Central memory CD8-positive, alpha-beta T cell (primary cell): ENCODE measurements around the gene ACVRL1.

ENCODE experiments used
- ATAC-seq: fragments of 150-1000 bp; cut with Tn5 transposase; replicated peaks from 2 replicates; pipeline ENCODE4 v1.10.0; 2022; ENCODE audit warnings: mild to moderate bottlenecking, moderate FRiP score, moderate number of reproducible peaks; ENCODE audit not compliant: poor library complexity, severe bottlenecking; ENCODE audit errors: extremely low read depth
- DNase-seq, 2 donors: peaks; one replicate each; pipeline ENCODE4 v3.0.0; 2021; ENCODE audit warnings: low spot score in 2 of 2
- H3K27ac Mint-ChIP-seq: one replicate; pipeline ENCODE4 v1.8.0; 2022; ENCODE audit warnings: low read depth, mild to moderate bottlenecking, moderate library complexity, mixed read lengths
- H3K27me3 Mint-ChIP-seq: one replicate; pipeline ENCODE4 v1.8.0; 2022; ENCODE audit warnings: mixed read lengths
- H3K36me3 Mint-ChIP-seq: one replicate; pipeline ENCODE4 v1.8.0; 2022; ENCODE audit warnings: mild to moderate bottlenecking, moderate library complexity, mixed read lengths; ENCODE audit not compliant: insufficient read depth
- H3K4me1 Mint-ChIP-seq: one replicate; pipeline ENCODE4 v1.8.0; 2022; ENCODE audit warnings: mixed read lengths
- H3K4me3 Mint-ChIP-seq: one replicate; pipeline ENCODE4 v1.8.0; 2022; ENCODE audit warnings: mild to moderate bottlenecking, moderate library complexity, mixed read lengths
- H3K9me3 Mint-ChIP-seq: one replicate; pipeline ENCODE4 v1.8.0; 2022; ENCODE audit warnings: mixed read lengths

Gene ACVRL1

DNA sequence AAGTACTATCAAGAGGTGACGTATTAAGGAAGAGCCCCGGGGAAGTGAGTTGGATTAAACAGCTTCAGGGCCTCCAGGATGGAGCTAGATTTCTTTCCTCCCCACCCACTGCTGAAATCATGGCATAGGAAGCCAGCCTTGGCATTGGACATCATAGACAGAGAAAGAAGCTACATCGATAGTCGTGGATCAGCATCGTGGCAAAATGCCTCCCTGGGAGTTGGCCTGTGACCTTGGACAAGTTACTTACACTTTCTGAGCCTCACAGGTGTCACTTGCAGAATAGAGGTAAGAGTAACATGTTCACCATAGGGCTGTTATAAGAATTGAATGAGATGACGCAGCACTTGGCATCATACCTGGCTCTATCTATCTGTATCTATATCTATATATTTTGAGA, 13.5 kb upstream of the ACVRL1 start:
- no peak overlapping the region for H3K27ac Mint-ChIP-seq
- H3K27me3 Mint-ChIP-seq, result peaks cover 34% of the 10 kb centered on the region
- no peaks in the 10 kb centered on the region for H3K4me1 Mint-ChIP-seq
- H3K4me3 Mint-ChIP-seq, result no peak overlapping the region
- no peaks in the 10 kb centered on the region for H3K9me3 Mint-ChIP-seq
- no peaks in the 10 kb centered on the region for H3K36me3 Mint-ChIP-seq
- ATAC-seq (no peak), DNase-seq (no peak)

- Mint-ChIP-seq H3K4me3 (no peak overlapping the region), H3K36me3 (no peaks in the 10 kb centered on the region), H3K27me3 (peaks cover 34% of the 10 kb centered on the region), H3K27ac (no peak overlapping the region), H3K9me3 (no peaks in the 10 kb centered on the region), H3K4me1 (no peaks in the 10 kb centered on the region)
- no peak for DNase-seq
- no peak for ATAC-seq
Measured at GRCh38 chr12:51895378-51896135, 11.7 kb upstream of the ACVRL1 start.

DNA sequence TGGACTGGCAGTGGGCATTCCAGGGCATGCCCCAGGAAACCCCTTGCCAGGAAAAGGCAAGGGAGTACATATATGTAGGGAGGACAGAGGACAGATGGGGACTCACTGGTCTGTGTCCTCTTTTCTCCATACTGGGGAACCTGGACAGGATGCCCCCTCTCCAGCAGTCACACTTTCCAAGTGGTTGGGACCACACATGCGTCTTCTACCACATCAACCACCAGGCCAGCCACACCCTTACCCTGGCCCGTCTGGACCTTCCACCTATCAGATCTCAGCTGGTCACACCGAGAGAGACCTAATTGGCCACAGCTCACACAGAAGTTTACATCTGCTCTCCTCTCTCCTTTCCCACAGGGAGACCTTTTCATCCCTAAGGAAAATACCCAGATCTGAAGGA, 11.1 kb upstream of the ACVRL1 start:
- H3K4me3 Mint-ChIP-seq, result no peak overlapping the region
- H3K9me3 Mint-ChIP-seq, result no peaks in the 10 kb centered on the region
- DNase-seq (no peak), ATAC-seq (no peak)
- no peaks in the 10 kb centered on the region for H3K36me3 Mint-ChIP-seq
- peaks cover 34% of the 10 kb centered on the region for H3K27me3 Mint-ChIP-seq
- H3K4me1 Mint-ChIP-seq, result no peaks in the 10 kb centered on the region
- H3K27ac Mint-ChIP-seq, result no peak overlapping the region

- ATAC-seq (no peak), DNase-seq (no peak)
- Mint-ChIP-seq H3K27ac (no peak overlapping the region), H3K36me3 (no peaks in the 10 kb centered on the region), H3K9me3 (no peaks in the 10 kb centered on the region), H3K4me3 (no peak overlapping the region), H3K27me3 (peaks cover 34% of the 10 kb centered on the region), H3K4me1 (no peaks in the 10 kb centered on the region)
Measured at GRCh38 chr12:51897181-51897580, 10.1 kb upstream of the ACVRL1 start.

DNA sequence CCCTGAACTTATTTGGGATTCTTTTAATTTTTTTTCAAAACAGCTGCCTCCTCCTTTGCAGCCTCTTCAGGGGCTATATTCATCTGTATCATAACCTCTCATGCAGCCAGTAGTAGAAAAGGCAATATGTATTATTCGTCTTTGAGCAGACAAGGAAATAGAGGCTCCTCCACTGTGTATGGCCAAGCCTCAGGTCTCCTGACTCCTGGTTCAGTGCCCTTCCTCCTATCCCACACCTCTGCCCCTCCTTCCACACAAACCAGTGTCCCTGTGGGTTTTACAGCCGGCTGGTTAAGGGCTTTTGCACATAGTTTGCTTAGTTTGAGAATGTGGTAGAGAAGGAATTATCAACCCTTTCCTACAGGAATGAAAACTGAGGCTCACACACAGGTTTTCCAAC, 8.8 kb upstream of the ACVRL1 start:
- H3K4me1 Mint-ChIP-seq, result no peaks in the 10 kb centered on the region
- H3K27me3 Mint-ChIP-seq, result peaks cover 34% of the 10 kb centered on the region
- no peak overlapping the region for H3K27ac Mint-ChIP-seq
- H3K4me3 Mint-ChIP-seq, result no peak overlapping the region
- DNase-seq (no peak), ATAC-seq (no peak)
- no peaks in the 10 kb centered on the region for H3K36me3 Mint-ChIP-seq
- no peaks in the 10 kb centered on the region for H3K9me3 Mint-ChIP-seq

- H3K27ac Mint-ChIP-seq, result no peak overlapping the region
- H3K9me3 Mint-ChIP-seq, result no peaks in the 10 kb centered on the region
- no peaks in the 10 kb centered on the region for H3K36me3 Mint-ChIP-seq
- no peak overlapping the region for H3K4me3 Mint-ChIP-seq
- DNase-seq, result no peak
- H3K27me3 Mint-ChIP-seq, result peaks cover 34% of the 10 kb centered on the region
- no peaks in the 10 kb centered on the region for H3K4me1 Mint-ChIP-seq
- no peak for ATAC-seq
Measured at GRCh38 chr12:51898937-51899336, 8.4 kb upstream of the ACVRL1 start.

DNA sequence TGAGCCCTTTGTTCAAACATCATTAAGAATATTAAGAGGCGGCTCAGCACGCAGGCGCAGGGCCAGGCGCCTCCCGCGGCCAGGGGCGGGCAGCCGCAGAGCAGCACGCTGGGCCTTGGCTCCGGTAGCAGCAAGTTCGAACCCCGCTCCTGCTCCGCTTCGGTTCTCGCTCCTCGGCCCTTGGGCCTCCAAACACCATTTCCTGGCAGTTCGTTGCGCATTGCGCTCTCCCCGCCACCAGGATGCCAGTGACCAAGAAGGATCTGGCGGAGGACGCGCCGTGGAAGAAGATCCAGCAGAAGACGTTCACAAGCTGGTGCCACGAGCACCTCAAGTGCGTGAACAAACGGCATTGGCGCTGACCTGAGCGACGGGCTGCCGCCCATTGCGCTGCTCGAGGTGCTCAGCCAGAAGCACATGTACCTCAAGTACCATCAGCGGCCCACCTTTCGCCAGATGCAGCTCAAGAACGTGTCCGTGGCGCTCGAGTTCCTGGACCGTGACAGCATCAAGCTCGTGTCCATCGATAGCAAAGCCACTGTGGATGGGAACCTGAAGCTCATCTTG, 6.9 kb upstream of the ACVRL1 start:
- Mint-ChIP-seq H3K4me1 (no peaks in the 10 kb centered on the region), H3K9me3 (no peaks in the 10 kb centered on the region), H3K27me3 (peaks cover 26% of the 10 kb centered on the region), H3K27ac (no peak overlapping the region), H3K4me3 (no peak overlapping the region), H3K36me3 (no peaks in the 10 kb centered on the region)
- ATAC-seq (no peak), DNase-seq (no peak)

DNA sequence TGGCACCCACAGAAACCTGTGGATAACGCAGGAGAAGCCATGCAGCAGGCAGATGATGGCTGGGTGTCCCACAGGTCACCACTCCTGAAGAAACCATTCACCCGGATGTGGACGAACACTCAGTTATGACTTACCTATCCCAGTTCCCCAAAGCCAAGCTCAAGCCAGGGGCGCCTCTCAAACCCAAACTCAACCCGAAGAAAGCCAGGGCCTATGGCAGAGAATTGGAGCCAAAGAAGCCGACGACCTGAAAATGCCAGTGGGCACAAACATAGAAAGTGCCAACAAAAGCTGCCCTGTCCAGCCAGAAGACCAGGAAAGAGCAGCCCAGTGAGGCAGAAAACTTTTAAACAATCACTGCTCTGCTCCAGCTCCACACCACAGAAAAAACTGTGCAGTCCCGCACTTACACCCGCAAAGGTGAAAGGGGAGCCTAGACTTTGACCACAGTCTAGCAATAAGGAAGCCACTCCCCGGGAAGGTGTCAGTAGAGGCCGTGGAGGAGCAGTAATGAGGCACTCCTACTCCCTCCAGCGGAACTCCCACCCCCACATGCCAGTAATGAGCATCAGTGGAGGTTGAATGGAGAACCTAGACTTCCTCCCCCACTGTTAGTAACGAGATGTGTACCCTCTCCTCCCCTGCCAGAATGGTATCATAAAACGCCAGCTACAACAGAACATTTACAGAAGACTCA, 6.0 kb upstream of the ACVRL1 start:
- no peak overlapping the region for H3K27ac Mint-ChIP-seq
- no peaks in the 10 kb centered on the region for H3K9me3 Mint-ChIP-seq
- ATAC-seq (no peak), DNase-seq (no peak)
- no peak overlapping the region for H3K4me3 Mint-ChIP-seq
- no peaks in the 10 kb centered on the region for H3K36me3 Mint-ChIP-seq
- H3K4me1 Mint-ChIP-seq, result no peaks in the 10 kb centered on the region
- peaks cover 24% of the 10 kb centered on the region for H3K27me3 Mint-ChIP-seq

GRCh38 chr12:51901881-51902280, 5.4 kb upstream of the ACVRL1 start:
- H3K9me3 Mint-ChIP-seq, result no peaks in the 10 kb centered on the region
- ATAC-seq (no peak), DNase-seq (no peak)
- no peak overlapping the region for H3K27ac Mint-ChIP-seq
- no peaks in the 10 kb centered on the region for H3K4me1 Mint-ChIP-seq
- no peak overlapping the region for H3K4me3 Mint-ChIP-seq
- no peaks in the 10 kb centered on the region for H3K36me3 Mint-ChIP-seq
- peaks cover 22% of the 10 kb centered on the region for H3K27me3 Mint-ChIP-seq

- Mint-ChIP-seq H3K9me3 (no peaks in the 10 kb centered on the region), H3K27me3 (peaks cover 35% of the 10 kb centered on the region), H3K4me3 (no peak overlapping the region), H3K36me3 (no peaks in the 10 kb centered on the region), H3K4me1 (no peaks in the 10 kb centered on the region), H3K27ac (no peak overlapping the region)
- DNase-seq, result no peak
- ATAC-seq, result no peak
Measured at GRCh38 chr12:51904951-51905470, 2.3 kb upstream of the ACVRL1 start.

DNA sequence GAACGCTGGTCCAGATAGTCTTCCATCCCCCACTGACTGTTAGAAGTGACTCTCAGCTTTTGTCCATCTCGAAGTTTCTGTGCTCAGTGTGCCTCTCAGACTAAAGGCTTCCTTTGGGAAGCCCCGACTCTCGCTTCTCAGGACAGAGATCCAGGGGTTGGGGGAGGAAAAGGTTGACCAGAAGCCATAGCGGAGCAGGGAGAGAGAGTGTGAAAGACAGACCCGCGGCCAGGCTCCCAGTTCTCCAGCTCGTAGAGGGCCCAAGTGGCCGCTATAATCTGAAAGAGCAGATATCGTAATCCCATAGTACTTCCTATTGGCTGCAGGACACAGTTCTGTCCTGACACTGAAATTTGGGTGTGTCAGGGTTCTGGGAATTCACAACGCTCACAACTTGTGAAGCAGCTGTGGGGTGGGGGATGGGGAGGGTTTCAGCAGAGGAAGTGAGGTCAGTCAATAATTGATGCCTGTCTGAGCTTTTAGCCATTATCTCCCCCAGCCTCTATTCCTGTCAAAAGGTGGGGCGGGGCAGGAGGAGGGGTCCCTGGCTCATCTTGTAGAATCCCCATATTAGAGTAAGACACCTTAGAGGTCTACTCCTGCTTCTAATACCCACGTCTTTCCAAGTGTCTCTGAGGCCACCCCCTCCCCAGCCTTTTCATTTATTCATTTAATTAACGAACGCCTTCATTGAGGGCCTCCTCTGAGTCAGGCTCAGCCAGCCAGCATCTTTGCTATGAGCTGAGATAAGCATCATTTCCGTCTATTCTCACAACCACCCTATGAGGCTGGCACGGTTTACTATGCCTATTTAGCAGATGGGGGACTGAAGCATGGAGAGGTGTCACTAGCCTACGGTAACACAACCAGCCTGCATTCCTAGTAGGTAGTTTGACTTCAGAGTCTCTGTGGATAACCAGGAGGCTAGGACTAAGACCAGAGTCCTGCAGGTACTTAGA, 1.6 kb upstream of the ACVRL1 start:
- no peaks in the 10 kb centered on the region for H3K4me1 Mint-ChIP-seq
- H3K27ac Mint-ChIP-seq, result no peak overlapping the region
- DNase-seq (no peak), ATAC-seq (no peak)
- H3K4me3 Mint-ChIP-seq, result no peak overlapping the region
- H3K27me3 Mint-ChIP-seq, result peaks cover 43% of the 10 kb centered on the region
- no peaks in the 10 kb centered on the region for H3K9me3 Mint-ChIP-seq
- H3K36me3 Mint-ChIP-seq, result no peaks in the 10 kb centered on the region

DNA sequence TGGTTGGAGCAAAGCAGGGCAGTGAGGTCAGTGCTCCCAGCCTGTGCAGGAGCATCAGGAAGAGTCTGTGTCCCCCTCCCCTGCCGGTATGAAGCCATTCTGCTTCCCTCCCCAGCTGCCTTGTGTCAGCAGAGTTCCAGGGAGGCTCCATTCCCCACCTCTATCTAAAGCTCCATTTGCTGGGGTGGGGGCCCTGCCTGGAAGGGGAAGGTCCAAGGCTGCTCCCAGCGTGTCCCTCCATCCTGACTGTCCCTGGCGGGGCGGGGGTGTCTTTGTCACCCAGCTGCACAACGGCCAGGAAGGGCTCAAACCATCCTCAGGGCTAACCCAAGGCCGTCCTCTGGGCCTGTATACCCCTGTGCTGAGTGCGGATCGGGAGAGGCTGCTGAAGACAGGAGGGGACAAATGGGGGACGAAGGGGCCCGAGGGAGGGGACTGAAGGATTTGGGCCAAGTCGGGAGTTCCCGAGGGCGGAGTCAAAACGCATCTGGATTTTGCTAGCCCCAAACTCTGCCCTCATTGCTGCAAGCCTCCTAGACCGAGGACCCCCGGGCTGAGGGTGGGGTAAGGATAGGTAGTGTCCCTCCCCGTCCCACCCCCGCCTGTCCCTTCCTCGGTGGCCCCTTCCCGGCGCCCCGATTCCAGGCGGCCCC, 748 bp upstream of the ACVRL1 start:
- H3K27me3 Mint-ChIP-seq, result peaks cover 50% of the 10 kb centered on the region

More for the DNA sequence above, 748 bp upstream of the ACVRL1 start:
- H3K27ac Mint-ChIP-seq, result no peak overlapping the region
- no peak for ATAC-seq
- no peaks in the 10 kb centered on the region for H3K9me3 Mint-ChIP-seq
- H3K36me3 Mint-ChIP-seq, result no peaks in the 10 kb centered on the region
- no peak for DNase-seq
- no peak overlapping the region for H3K4me3 Mint-ChIP-seq
- no peaks in the 10 kb centered on the region for H3K4me1 Mint-ChIP-seq
